ENCODE data around the gene MRPL19. TPM values are rescaled to one million over a fixed set of nuclear protein-coding genes. Genes with fewer than 3 reads are reported as not detected.

The MRPL19 gene
- total and polyA plus RNA-seq, 2 donors (not counting 3 experiments of a cell fraction or from before 2014, with no cell fraction given), result 13.0 to 52.3 TPM

DNA sequence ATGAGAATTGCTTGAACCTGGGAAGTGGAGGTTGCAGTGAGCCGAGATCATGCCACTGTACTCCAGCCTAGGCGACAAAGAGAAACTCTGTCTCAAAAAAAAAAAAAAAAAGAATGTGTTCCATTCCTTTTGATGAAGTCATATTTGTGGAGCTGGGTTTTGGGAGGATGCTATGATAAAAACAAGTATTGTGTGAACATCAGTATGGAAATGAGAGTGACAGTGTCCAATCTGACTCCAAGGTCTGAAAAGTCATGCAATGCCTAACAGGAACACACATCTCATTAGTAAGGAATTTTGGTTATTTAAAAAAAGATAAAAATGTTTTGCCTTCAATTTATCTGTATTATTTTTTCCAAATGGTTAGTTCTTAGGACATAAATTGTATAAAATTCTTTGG is 52.3 kb downstream of the MRPL19 start:
- no peaks in the 10 kb centered on the region for H3K79me2 ChIP-seq (ENCODE audit: control insufficient read depth, insufficient read depth, low read length)
- no peak for DNase-seq (ENCODE audit: low read depth, low spot score)
- H2AFZ ChIP-seq (ENCODE audit: low read depth, low read length), result no peak overlapping the region
- FAIRE-seq, result no peak
- H3K36me3 ChIP-seq (ENCODE audit: control insufficient read depth in 2 of 2, extremely low read depth in 1 of 2, insufficient read depth in 2 of 2, low read length in 2 of 2), result peaks cover 3 to 18% of the 10 kb centered on the region in 2 experiments
- H3K27me3 ChIP-seq (ENCODE audit: control insufficient read depth in 2 of 2, insufficient read depth in 2 of 2, low read length in 2 of 2), result no peaks in the 10 kb centered on the region
- dilution Hi-C loops (cut with MboI; ENCODE audit: extremely low pct_ligation_motif_present, low sequenced_read_pairs) (no loop called here), intact Hi-C loops (cut with micrococcal nuclease) (no loop called here)
- TF ChIP-seq MYC (IDR thresholded peaks at IDR 0.05; ENCODE audit: low read depth, low read length) (no peak), FOS (IDR thresholded peaks at IDR 0.05; ENCODE audit: borderline replicate concordance, insufficient read depth, low read length) (no peak), GATA2 (IDR thresholded peaks at IDR 0.05; ENCODE audit: insufficient read depth, insufficient read length, low read depth, low read length) (no peak)
- ChIA-PET POLR2A (interaction anchor here (1.0 kb wide), 1 partner anchor 11 kb away, joined by 3 read pairs; the partner anchor contains the start of gene GCFC2), CTCF (interaction anchor here (1.0 to 2.1 kb wide), 3 partner anchors 10 to 22 kb away, joined by 3 to 7 read pairs (median 4); partner anchors contain the start of gene GCFC2)
- no peak overlapping the region for H3K9ac ChIP-seq (replicated peaks; ENCODE audit: extremely low read depth, insufficient read depth, low read length)
- H3K9me3 ChIP-seq (replicated peaks; ENCODE audit: control insufficient read depth, insufficient read depth, low read length), result no peaks in the 10 kb centered on the region
- no peaks in the 10 kb centered on the region for H3K9me1 ChIP-seq (replicated peaks; ENCODE audit: control insufficient read depth, extremely low read depth, insufficient read depth, low read length)
- H3K4me1 ChIP-seq (ENCODE audit: control insufficient read depth, extremely low read depth, insufficient read depth, low read length), result peaks cover 2% of the 10 kb centered on the region
- H3K4me2 ChIP-seq (ENCODE audit: insufficient read depth, low read length), result no peak overlapping the region
- H3K4me3 ChIP-seq (replicated peaks in 1 of 3; ENCODE audit: insufficient read depth in 1 of 3, low read depth in 1 of 3, low read length in 3 of 3), result no peak overlapping the region
- no TSS peak for BruUV-seq (replicated peaks)
- H3K27ac ChIP-seq (ENCODE audit: insufficient read depth, low read depth, low read length), result no peak overlapping the region
- no peaks in the 10 kb centered on the region for H4K20me1 ChIP-seq (replicated peaks; ENCODE audit: control insufficient read depth, extremely low read depth, insufficient read depth, low read length)

DNA sequence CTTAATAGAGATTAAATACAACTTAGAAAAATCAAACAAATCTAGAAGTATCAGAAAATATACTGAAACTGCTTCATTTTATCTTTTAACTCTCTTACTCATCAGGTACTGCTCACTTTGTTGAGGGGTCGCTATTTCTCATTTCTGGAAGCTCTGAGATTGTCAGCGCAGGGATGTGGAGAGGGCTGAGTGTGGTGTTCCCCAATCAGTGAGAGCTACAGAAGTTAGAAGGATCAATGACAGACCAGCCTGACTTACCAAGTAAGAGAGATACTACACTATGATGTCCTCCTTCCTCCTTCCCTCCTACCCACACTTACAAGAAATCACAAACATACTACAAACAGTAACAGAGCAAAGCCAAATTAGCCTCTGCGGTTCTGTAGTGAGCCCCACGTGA is 56.0 kb downstream of the MRPL19 start:
- Histone ChIP-seq H3K9me3 (replicated peaks; ENCODE audit: control insufficient read depth, insufficient read depth, low read length) (no peaks in the 10 kb centered on the region), H3K27me3 (ENCODE audit: control insufficient read depth in 2 of 2, insufficient read depth in 2 of 2, low read length in 2 of 2) (no peaks in the 10 kb centered on the region), H3K9ac (replicated peaks; ENCODE audit: extremely low read depth, insufficient read depth, low read length) (no peak overlapping the region), H2AFZ (ENCODE audit: low read depth, low read length) (no peak overlapping the region), H3K9me1 (replicated peaks; ENCODE audit: control insufficient read depth, extremely low read depth, insufficient read depth, low read length) (no peaks in the 10 kb centered on the region), H3K79me2 (ENCODE audit: control insufficient read depth, insufficient read depth, low read length) (peaks cover 6% of the 10 kb centered on the region), H3K4me1 (ENCODE audit: control insufficient read depth, extremely low read depth, insufficient read depth, low read length) (peaks cover 12% of the 10 kb centered on the region), H4K20me1 (replicated peaks; ENCODE audit: control insufficient read depth, extremely low read depth, insufficient read depth, low read length) (no peaks in the 10 kb centered on the region), H3K4me2 (ENCODE audit: insufficient read depth, low read length) (no peak overlapping the region), H3K27ac (ENCODE audit: insufficient read depth, low read depth, low read length) (no peak overlapping the region), H3K4me3 (replicated peaks in 1 of 3; ENCODE audit: insufficient read depth in 1 of 3, low read depth in 1 of 3, low read length in 3 of 3) (no peak overlapping the region), H3K36me3 (ENCODE audit: control insufficient read depth in 2 of 2, extremely low read depth in 1 of 2, insufficient read depth in 2 of 2, low read length in 2 of 2) (peaks cover 3 to 20% of the 10 kb centered on the region in 2 experiments)
- DNase-seq (ENCODE audit: low read depth, low spot score) (no peak), FAIRE-seq (no peak)
- ChIA-PET POLR2A (no interaction called here), CTCF (interaction anchor here (1.0 kb wide), 1 partner anchor 74 kb away, joined by 3 read pairs; no protein-coding TSS in a partner anchor)
- dilution Hi-C loops (cut with MboI; ENCODE audit: extremely low pct_ligation_motif_present, low sequenced_read_pairs), result no loop called here
- TF ChIP-seq MYC (IDR thresholded peaks at IDR 0.05; ENCODE audit: low read depth, low read length) (no peak), GATA2 (IDR thresholded peaks at IDR 0.05; ENCODE audit: insufficient read depth, insufficient read length, low read depth, low read length) (no peak), CTCF (IDR thresholded peaks at IDR 0.05; ENCODE audit: extremely low read depth in 1 of 2, insufficient read depth in 1 of 2, low read depth in 1 of 2, low read length in 2 of 2) (no peak), POLR2A (IDR thresholded peaks at IDR 0.05; ENCODE audit: low read depth, low read length) (no peak), EZH2 (IDR thresholded peaks at IDR 0.05; ENCODE audit: borderline replicate concordance, low read depth, low read length, severe bottlenecking) (no peak), FOS (IDR thresholded peaks at IDR 0.05; ENCODE audit: borderline replicate concordance, insufficient read depth, low read length) (no peak), JUN (IDR thresholded peaks at IDR 0.05; ENCODE audit: borderline replicate concordance, insufficient read depth, insufficient read length, low read depth) (no peak), POLR2AphosphoS5 (IDR thresholded peaks at IDR 0.05; ENCODE audit: insufficient read depth, low read depth, low read length) (no peak)
- TF ChIP-seq, protein P1, sequence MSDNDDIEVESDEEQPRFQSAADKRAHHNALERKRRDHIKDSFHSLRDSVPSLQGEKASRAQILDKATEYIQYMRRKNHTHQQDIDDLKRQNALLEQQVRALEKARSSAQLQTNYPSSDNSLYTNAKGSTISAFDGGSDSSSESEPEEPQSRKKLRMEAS (IDR thresholded peaks at IDR 0.05; ENCODE audit: insufficient read depth, insufficient read length), result no peak
- intact Hi-C loops (cut with micrococcal nuclease), result no loop called here
- no TSS peak for BruUV-seq (replicated peaks)

Measured in endothelial cell of umbilical vein (primary cell).